GM19099 (cell line): ENCODE results near the gene RBFA.

Experiments
- POLR2A ChIP-seq: IDR thresholded peaks from 3 replicates; pipeline ENCODE4 v1.6.1; 2011; ENCODE audit warnings: low read depth; ENCODE audit not compliant: insufficient read length; ENCODE audit errors: extremely low read depth

Gene RBFA

DNA sequence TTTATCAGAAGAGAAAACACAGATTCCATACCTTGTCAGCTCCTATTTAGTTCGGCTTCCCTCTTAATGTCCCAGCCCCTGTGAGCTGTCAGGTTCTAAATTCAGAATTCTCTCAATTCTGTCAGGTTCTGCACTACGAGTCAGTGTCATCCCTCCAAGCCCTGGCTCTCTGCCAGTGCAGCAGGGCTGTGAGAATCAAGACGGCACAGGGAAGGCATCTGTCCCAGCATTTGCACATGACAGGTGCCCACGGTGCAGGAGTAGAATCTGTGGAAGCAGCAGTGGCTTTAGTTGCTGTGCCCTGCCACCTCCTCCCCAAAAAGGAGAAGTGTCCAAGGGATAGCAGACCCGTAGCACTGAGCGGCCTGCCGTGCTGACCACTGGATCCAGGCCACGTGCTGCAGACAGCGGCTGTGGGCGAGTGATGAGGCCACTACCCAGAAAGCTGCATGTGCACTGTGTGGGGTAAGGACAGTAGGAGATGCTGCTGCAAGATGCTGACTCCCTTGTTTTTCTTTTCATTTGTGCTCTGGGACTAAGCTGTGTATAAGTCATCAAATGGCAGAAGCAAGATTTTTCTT, 12.8 kb downstream of the RBFA start:
- TF ChIP-seq POLR2A = no peak

GRCh38 chr18:80050797-80051196, 16.6 kb downstream of the RBFA start:
- TF ChIP-seq POLR2A = no peak

DNA sequence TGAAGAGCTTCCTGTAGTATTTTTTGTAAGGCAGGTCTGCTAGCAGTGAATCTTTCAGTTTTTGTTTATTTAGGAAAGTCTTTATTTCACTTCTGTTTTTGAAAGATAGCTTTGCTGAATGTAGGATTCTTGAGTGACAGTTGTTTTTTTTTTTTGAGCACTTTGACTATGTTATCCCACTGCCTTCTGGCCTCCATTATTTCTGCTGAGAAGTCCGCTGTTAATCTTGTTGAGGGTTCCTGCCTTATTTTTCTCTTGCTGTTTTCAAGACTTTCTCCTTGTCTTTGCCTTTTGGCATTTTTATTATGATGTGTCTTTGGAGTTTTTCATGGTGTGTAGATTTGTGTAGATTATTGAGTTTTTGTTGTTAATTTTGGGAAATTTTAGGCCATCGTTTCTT, 21.9 kb downstream of the RBFA start:
- TF ChIP-seq POLR2A = no peak

- no peak for TF ChIP-seq POLR2A
Observed at GRCh38 chr18:80059945-80060344, 25.7 kb downstream of the RBFA start.

DNA sequence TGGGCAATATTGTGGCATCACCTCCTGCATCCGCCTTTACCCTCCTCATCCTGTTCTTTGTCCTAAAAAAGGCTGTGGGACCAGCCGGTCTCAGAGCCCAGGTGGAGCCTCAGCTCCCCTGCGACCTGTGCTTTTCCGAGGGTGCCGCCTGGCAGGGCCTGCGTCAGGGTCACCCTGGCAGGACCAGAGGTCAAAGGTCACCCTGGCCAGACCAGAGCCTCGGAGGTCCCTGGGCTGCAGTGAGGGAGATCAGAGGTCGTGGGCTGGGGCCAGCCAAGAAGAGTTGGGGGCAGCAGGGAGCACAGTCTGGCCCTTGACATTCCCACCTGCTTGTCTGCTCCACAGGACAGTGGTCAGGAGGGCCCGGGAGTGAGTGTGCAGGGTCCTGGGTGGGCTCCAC, 31.5 kb downstream of the RBFA start:
- TF ChIP-seq POLR2A = no peak

GRCh38 chr18:80067321-80067720, 33.1 kb downstream of the RBFA start:
- TF ChIP-seq POLR2A = no peak

GRCh38 chr18:80067897-80068296, 33.7 kb downstream of the RBFA start:
- TF ChIP-seq POLR2A = no peak

DNA sequence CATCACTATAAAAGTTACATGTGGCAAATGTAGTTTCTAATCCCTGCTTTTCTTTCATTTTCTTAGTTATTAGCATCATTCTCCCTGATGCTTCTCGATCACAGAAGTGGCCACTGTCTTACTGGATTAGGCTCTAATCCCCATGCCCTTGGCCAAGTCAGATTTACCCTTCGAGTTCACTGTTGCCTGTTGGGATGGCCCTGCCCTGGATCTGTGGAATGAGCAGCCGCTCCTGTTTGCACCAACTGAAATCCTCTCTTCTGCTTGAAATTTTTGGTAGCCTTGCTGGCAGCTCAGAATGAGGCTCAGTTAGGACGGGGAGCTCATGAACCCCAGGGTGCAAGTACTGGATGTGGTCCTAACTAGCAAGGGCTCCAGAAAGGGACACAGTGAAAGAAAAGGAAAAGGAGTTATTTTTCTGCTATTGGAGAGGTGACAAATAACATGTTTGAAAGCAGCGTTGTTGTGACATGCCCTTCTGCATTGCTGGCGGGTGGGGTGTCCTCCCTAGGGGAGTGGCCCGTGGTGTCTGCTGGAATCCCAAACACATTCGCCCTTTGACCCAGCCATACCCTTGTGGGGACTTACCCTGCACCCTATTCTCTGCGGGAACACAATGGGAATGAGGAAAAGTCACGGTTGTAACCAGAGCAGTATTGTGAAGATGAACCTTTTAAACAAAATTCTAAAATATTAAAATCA, 34.5 kb downstream of the RBFA start:
- TF ChIP-seq POLR2A = no peak

DNA sequence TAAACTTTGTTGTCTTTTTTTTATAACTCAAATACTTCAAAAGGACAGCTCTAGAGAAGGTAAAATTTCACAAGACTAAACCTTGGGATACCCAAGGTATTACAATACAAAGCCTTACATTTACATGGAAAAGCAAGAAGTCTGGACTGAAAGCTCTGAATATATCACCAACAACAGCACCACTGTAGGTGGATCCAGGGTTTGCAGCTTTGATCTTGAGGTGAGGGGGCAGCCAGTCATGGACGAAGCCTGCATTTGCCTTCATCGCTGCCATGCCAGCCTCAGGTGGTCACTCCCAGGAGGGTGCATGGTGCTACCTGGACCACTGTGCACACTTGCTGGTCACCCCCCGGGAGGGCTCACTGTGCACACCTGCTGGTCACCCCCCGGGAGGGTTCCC, 36.6 kb downstream of the RBFA start:
- no peak for TF ChIP-seq POLR2A

DNA sequence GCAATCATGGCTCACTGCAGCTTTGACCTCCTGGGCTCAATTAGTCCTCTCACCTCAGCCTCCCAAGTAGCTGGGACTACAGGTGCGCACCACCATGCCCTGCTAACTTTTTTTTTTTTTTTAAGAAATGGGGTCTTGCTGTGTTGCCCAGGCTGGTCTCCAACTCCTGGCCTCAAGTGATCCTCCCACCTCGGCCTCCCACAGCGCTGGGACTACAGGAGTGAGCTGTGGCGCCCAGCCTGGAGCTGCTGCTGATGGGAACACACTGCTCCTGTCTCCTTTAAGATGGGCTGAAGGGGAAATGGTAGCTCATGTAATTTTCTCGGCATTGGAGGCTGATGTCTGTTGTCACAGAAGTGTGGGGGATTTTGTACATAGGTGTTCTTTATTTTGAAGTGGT, 39.9 kb downstream of the RBFA start:
- no peak for TF ChIP-seq POLR2A

DNA sequence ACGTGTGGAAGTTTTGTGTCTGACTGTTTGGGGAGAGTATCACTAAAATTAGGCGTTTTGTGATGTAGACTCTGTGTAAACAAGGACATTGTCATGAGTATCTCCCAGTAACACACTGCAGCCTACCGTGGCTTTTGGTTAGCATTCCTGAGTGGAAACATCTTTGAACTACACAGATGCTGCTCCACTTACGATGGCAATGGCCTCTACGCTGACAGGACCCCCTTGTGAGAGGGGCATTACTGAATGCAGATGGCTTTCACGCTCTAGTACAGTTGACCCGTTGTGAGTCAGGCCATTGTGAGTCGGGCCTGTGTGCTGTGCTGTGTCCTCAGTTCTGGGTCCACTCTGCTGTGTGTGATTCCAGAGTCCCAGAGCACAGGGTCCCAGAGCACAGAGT, 40.5 kb downstream of the RBFA start:
- no peak for TF ChIP-seq POLR2A

- no peak for TF ChIP-seq POLR2A
Observed at GRCh38 chr18:80075940-80076339, 41.7 kb downstream of the RBFA start.

DNA sequence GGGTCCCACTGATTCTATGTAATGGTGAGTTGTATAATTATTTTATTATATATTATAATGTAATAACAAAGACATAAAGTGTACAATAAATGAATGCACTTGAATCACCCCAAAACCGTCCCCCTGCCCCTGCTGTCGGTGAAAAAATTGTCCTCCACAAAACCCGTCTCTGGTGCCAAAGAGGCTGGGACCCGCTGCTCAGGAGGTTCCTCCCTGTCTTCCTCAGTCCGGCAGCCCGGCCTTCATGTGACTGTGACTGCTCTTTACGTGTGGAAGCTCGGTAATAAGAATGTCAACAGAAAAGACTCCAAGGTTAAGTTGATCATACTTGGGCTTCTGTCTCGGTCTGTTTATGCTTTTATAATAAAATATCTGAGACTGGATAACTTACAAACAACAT, 42.1 kb downstream of the RBFA start:
- TF ChIP-seq POLR2A = no peak

GRCh38 chr18:80077873-80078272, 43.6 kb downstream of the RBFA start:
- no peak for TF ChIP-seq POLR2A
